Measurements from ENCODE around the gene PIK3CD. TPM values are rescaled to one million over a fixed set of nuclear protein-coding genes. Genes with fewer than 3 reads are reported as not detected.

PIK3CD gene
- polyA plus RNA-seq, 1 donor from 2014 or later = 4.2 TPM

GRCh38 chr1:9680828-9681227 is 29.3 kb downstream of the PIK3CD start:
- Histone ChIP-seq H3K9me3 (ENCODE audit: low read length) (no peaks in the 10 kb centered on the region), H2AFZ (ENCODE audit: low read depth, low read length) (no peak overlapping the region), H3K27ac (ENCODE audit: low read length) (no peak overlapping the region), H4K20me1 (ENCODE audit: insufficient read depth) (no peaks in the 10 kb centered on the region), H3F3A (ENCODE audit: insufficient read depth, low read length, poor library complexity, severe bottlenecking) (no peaks in the 10 kb centered on the region), H3K27me3 (ENCODE audit: insufficient read depth, low read depth, low read length) (no peaks in the 10 kb centered on the region), H3K4me3 (ENCODE audit: low read length) (no peak overlapping the region), H3K36me3 (ENCODE audit: insufficient read depth, low read length) (no peaks in the 10 kb centered on the region), H3K79me2 (replicated peaks; ENCODE audit: insufficient read depth, low read length) (no peaks in the 10 kb centered on the region), H3K9ac (ENCODE audit: low read length) (no peak overlapping the region), H3K4me2 (ENCODE audit: low read length) (no peak overlapping the region), H3K9me2 (ENCODE audit: insufficient read depth, low read length) (no peaks in the 10 kb centered on the region)
- TF ChIP-seq RAD21 (conservative IDR thresholded peaks at IDR 0.05) (no peak), POLR2AphosphoS5 (IDR thresholded peaks at IDR 0.05) (no peak), CTCF (IDR thresholded peaks at IDR 0.05; ENCODE audit: poor library complexity, severe bottlenecking) (no peak), EP300 (conservative IDR thresholded peaks at IDR 0.05; ENCODE audit: poor library complexity, severe bottlenecking) (no peak), SMC3 (conservative IDR thresholded peaks at IDR 0.05; ENCODE audit: poor library complexity) (no peak), EZH2 (IDR thresholded peaks at IDR 0.05; ENCODE audit: borderline replicate concordance, insufficient read depth, low read length, poor library complexity, severe bottlenecking) (no peak), REST (IDR thresholded peaks at IDR 0.05; ENCODE audit: borderline replicate concordance) (no peak), MXI1 (conservative IDR thresholded peaks at IDR 0.05; ENCODE audit: poor library complexity, severe bottlenecking) (no peak), TAF1 (IDR thresholded peaks at IDR 0.05; ENCODE audit: low read depth) (no peak)

GRCh38 chr1:9684801-9685200 is 33.3 kb downstream of the PIK3CD start:
- Histone ChIP-seq H3K4me2 (ENCODE audit: low read length) (no peak overlapping the region), H3K36me3 (ENCODE audit: insufficient read depth, low read length) (no peaks in the 10 kb centered on the region), H3F3A (ENCODE audit: insufficient read depth, low read length, poor library complexity, severe bottlenecking) (no peaks in the 10 kb centered on the region), H3K79me2 (replicated peaks; ENCODE audit: insufficient read depth, low read length) (no peaks in the 10 kb centered on the region), H3K9me2 (ENCODE audit: insufficient read depth, low read length) (no peaks in the 10 kb centered on the region), H3K27ac (ENCODE audit: low read length) (no peak overlapping the region), H4K20me1 (ENCODE audit: insufficient read depth) (no peaks in the 10 kb centered on the region), H3K27me3 (ENCODE audit: insufficient read depth, low read depth, low read length) (peaks cover 24% of the 10 kb centered on the region), H3K4me3 (ENCODE audit: low read length) (no peak overlapping the region), H3K9me3 (ENCODE audit: low read length) (no peaks in the 10 kb centered on the region), H2AFZ (ENCODE audit: low read depth, low read length) (no peak overlapping the region), H3K9ac (ENCODE audit: low read length) (no peak overlapping the region)
- TF ChIP-seq RAD21 (conservative IDR thresholded peaks at IDR 0.05) (no peak), POLR2AphosphoS5 (IDR thresholded peaks at IDR 0.05) (no peak), MXI1 (conservative IDR thresholded peaks at IDR 0.05; ENCODE audit: poor library complexity, severe bottlenecking) (no peak), REST (IDR thresholded peaks at IDR 0.05; ENCODE audit: borderline replicate concordance) (no peak), EZH2 (IDR thresholded peaks at IDR 0.05; ENCODE audit: borderline replicate concordance, insufficient read depth, low read length, poor library complexity, severe bottlenecking) (no peak), EP300 (conservative IDR thresholded peaks at IDR 0.05; ENCODE audit: poor library complexity, severe bottlenecking) (no peak), TAF1 (IDR thresholded peaks at IDR 0.05; ENCODE audit: low read depth) (no peak), CTCF (IDR thresholded peaks at IDR 0.05; ENCODE audit: poor library complexity, severe bottlenecking) (no peak), SMC3 (conservative IDR thresholded peaks at IDR 0.05; ENCODE audit: poor library complexity) (no peak)
